ENCODE results near the gene TTC23L. TPM values are rescaled to one million over a fixed set of nuclear protein-coding genes. Genes with fewer than 3 reads are reported as not detected.

The TTC23L gene
- total and polyA plus RNA-seq, 2 of the 8 experiments (the other 6 are each of a cell fraction or from before 2014, with no cell fraction given), result 1.1 to 2.4 TPM

DNA sequence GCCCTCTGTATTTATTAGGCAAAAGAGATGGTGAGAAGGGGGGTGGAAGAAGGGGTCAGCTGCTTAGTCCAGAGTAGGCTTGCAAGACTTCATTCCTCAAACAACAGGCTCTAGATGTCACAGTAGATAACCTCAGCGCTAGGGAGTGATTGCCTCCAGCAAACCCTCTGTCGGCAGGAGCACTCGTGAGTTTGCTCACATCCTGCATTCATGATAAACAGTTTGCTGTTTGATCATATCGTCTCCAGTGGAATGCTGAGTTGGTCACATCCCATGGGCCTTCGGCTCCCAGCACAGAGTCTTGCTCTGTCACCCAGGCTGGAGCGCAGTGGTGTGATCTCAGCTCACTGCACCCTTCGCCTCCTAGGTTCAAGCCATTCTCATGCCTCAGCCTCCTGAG is 3.6 kb downstream of the TTC23L start:
- Histone ChIP-seq H2BK12ac (ENCODE audit: low read depth, low read length) (no peak overlapping the region), H3K27ac (ENCODE audit: low read depth, low read length) (no peak overlapping the region), H3K4me1 (replicated peaks in 1 of 4; ENCODE audit: control insufficient read depth in 3 of 4, insufficient read depth in 4 of 4, low read length in 3 of 4) (no peaks in the 10 kb centered on the region; a peak in 1 of 7 replicates), H3K23me2 (ENCODE audit: low read depth, low read length) (no peaks in the 10 kb centered on the region), H3K23ac (ENCODE audit: insufficient read length) (no peak overlapping the region), H2AK5ac (ENCODE audit: low read depth, low read length) (no peak overlapping the region), H2BK20ac (ENCODE audit: low read length) (no peak overlapping the region), H3K4me3 (ENCODE audit: extremely low read depth in 1 of 4, insufficient read depth in 2 of 4, low read depth in 3 of 4, low read length in 4 of 4) (no peak overlapping the region), H3K18ac (ENCODE audit: extremely low read depth, low read length) (no peak overlapping the region), H4K8ac (ENCODE audit: extremely low read depth, insufficient read depth, low read length) (no peak overlapping the region), H3K27me3 (replicated peaks in 1 of 4; ENCODE audit: control insufficient read depth in 3 of 4, extremely low read depth in 1 of 4, insufficient read depth in 3 of 4, low read length in 3 of 4) (no peaks in the 10 kb centered on the region; a peak in 1 of 7 replicates), H3K9me3 (ENCODE audit: insufficient read depth in 2 of 2, low read depth in 1 of 2, low read length in 1 of 2) (peaks cover 0 to 4% of the 10 kb centered on the region in 2 experiments; a peak in 1 of 4 replicates), H2BK15ac (ENCODE audit: low read length) (no peak overlapping the region), H4K20me1 (replicated peaks in 1 of 2; ENCODE audit: control insufficient read depth in 1 of 2, insufficient read depth in 2 of 2, low read length in 2 of 2) (no peaks in the 10 kb centered on the region), H3K4ac (replicated peaks; ENCODE audit: insufficient read length, low read depth, low read length) (no peak overlapping the region), H4K91ac (replicated peaks; ENCODE audit: insufficient read length, low read length) (no peak overlapping the region), H3K9ac (replicated peaks in 1 of 4; ENCODE audit: extremely low read depth in 1 of 4, low read depth in 3 of 4, low read length in 3 of 4) (no peak overlapping the region), H3K14ac (ENCODE audit: insufficient read length) (no peak overlapping the region), H2AFZ (ENCODE audit: low read length) (no peak overlapping the region), H3K79me2 (ENCODE audit: control insufficient read depth in 1 of 2, insufficient read depth in 2 of 2, low read length in 2 of 2) (no peaks in the 10 kb centered on the region), H2BK120ac (replicated peaks; ENCODE audit: low read depth, low read length) (no peak overlapping the region), H2BK5ac (ENCODE audit: low read depth, low read length) (no peak overlapping the region), H3K79me1 (ENCODE audit: low read depth, low read length) (no peaks in the 10 kb centered on the region), H3K4me2 (ENCODE audit: insufficient read depth in 1 of 2, low read depth in 2 of 2, low read length in 2 of 2) (no peak overlapping the region), H4K5ac (ENCODE audit: insufficient read length, low read depth, low read length) (no peak overlapping the region), H3K56ac (replicated peaks; ENCODE audit: insufficient read length, low read depth, low read length) (no peak overlapping the region), H3K36me3 (ENCODE audit: control insufficient read depth in 2 of 4, insufficient read depth in 4 of 4, low read length in 3 of 4) (peaks cover 0 to 4% (median 0%) of the 10 kb centered on the region in 4 experiments; a peak in 2 of 8 replicates)
- POLR2A ChIA-PET (ENCODE audit: partially characterized antibody), result no interaction called here
- TF ChIP-seq KDM1A (IDR thresholded peaks at IDR 0.05; ENCODE audit: borderline replicate concordance, low read length) (no peak), FOSL1 (IDR thresholded peaks at IDR 0.05; ENCODE audit: insufficient read depth, low read depth, low read length) (no peak), SIX5 (IDR thresholded peaks at IDR 0.05; ENCODE audit: low read depth, low read length) (no peak)
- TF ChIP-seq, protein P1, sequence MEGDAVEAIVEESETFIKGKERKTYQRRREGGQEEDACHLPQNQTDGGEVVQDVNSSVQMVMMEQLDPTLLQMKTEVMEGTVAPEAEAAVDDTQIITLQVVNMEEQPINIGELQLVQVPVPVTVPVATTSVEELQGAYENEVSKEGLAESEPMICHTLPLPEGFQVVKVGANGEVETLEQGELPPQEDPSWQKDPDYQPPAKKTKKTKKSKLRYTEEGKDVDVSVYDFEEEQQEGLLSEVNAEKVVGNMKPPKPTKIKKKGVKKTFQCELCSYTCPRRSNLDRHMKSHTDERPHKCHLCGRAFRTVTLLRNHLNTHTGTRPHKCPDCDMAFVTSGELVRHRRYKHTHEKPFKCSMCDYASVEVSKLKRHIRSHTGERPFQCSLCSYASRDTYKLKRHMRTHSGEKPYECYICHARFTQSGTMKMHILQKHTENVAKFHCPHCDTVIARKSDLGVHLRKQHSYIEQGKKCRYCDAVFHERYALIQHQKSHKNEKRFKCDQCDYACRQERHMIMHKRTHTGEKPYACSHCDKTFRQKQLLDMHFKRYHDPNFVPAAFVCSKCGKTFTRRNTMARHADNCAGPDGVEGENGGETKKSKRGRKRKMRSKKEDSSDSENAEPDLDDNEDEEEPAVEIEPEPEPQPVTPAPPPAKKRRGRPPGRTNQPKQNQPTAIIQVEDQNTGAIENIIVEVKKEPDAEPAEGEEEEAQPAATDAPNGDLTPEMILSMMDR (IDR thresholded peaks at IDR 0.05; ENCODE audit: control extremely low read depth in 1 of 3, insufficient read depth in 1 of 3, low read depth in 1 of 3, low read length in 3 of 3), result no peak
- CTCF ChIA-PET (ENCODE audit: partially characterized antibody), result interaction anchor here (1.2 kb wide), 1 partner anchor 14 kb away, joined by 3 read pairs; no protein-coding TSS in a partner anchor
- DNase-seq (ENCODE audit: low read depth in 1 of 2, low spot score in 2 of 2), result no peak
- FAIRE-seq, result no peak
- 94% methylated on average over 7 of the region's 7 CpGs; no CpG with 5 or more reads in 1 of the 2 experiments for WGBS, 2 experiments (ENCODE audit: extremely low coverage in 1 of 2, insufficient coverage in 1 of 2, insufficient read length in 1 of 2, insufficient replicate concordance in 2 of 2, low coverage in 1 of 2, low lambda C conversion rate in 2 of 2, missing lambda C conversion rate in 1 of 2)

Measured in H1 (cell line).